ENCODE data around the gene RUNDC3A.
"Not testable (repeated sequence)": the region's sequence is repeated elsewhere in the genome, so short reads cannot be mapped to it uniquely, and the experiment has no call there.

Gene RUNDC3A

DNA sequence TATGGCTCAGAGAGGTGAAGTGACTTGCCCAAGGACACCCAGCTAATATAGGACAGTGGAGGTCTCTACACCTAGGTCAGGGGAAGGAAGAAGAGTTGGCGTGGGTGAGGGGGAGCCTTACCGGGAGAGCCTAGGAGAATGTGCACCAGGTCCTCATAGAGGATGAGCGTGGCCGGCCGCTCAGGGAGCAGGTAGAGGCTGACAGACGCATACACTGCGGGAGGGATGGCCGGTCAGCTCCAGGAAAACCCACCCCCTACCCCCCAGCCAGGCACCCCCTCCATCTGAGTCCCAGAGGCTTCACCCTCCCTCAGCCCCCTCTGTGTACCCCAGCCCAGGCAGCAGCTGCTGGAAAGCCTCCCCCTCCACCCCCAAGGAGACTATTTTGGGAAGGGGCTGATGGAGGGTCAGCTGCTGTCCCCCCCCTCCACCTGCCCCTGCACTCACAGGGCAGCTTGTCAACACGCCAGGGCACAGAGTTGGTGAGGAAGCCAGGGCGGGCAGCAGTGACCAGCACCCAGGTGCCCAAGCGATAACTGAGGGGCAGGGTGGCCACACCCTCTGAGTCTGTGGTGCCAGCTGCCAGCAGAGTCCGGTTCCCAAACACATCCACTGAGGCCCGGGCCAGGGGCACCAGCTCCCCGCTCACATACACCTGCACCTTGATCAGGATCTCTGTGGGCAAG is 51.2 kb downstream of the RUNDC3A start:
- DNase-seq (ENCODE audit: low read depth) = no peak

DNA sequence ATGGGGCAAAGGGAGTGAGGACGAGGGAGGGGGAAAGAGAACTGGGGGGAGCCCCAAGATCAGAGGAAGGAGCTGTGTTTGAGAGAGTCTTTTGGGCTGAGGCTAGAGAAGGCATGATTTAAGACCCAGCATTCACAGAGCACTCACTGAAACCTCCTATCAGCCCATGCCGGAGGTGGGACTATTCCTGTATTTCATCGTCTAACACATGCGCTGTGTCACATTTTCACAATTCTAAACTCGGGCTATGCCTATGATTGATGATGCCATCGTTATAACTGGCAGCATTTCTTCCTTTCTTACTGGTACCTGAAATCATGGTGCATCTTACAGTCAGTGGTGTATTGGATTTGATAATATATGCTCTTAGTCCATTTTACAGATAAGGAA is 51.7 kb downstream of the RUNDC3A start:
- DNase-seq (ENCODE audit: low read depth) = no peak

DNA sequence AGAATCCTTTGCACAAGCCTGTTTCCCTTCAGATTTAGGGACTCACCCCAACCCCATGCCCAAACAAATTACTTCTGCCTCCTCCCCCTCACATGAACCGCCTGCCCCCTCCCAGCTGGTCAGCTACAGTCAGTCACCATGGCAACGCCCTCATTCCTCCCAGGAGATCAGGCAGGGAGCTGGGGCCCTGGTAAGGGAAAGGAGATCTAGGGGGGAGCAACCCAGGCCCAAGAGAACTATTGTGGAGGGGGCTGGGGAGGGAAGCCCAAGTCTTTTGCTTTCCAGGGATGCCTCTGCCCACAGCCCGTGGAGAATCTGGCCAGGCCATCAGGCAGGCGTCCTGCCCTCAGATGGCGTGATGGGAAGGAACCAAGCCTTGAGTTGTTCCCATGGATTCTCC is 52.4 kb downstream of the RUNDC3A start:
- DNase-seq (ENCODE audit: low read depth) = no peak

DNA sequence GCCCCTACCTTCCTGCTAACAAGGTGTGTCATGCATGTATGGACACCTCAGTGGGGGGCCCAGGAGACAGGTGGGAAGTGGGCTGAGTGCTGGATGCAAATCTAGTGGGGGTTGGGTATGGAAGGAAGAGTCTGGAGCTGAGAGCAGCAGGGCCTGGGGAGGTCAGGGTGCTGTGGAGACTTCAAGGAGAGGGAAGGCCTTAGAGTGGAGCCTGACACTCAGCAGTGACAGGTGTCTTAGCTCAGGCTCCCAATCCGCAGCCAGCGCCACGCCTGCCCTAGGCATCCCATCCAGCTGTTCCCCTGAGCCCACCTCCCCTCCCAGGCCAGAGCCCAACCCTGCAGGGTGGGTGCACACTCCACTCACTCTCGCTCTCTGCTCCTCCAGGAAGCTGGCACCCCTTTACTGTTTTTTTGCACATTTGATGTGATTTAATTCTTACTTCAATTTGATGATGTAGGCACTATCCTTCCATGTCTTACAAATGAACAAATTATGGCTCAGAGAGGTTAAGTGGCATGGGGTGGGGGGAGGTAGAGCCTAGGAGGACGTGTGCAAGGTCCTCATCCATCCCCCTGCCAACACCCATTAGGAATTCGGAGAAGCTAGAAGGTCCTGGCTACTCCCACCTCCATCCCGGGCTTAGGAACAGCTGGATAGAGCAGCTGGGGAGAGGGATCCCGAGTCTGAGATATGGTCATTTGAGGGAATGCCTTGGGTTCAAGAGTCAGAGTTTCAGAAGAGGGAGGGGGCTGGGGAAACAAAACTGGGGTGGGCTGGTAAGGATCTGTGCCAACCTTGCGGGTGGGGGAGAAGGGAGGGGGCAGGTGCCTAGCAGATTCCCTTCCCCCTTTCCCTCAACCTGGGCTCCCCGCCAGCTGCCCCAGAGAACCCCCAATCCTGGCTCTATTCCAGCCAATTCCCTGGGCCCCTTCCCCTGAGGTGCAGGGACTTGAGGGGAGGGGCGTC is 53.2 kb downstream of the RUNDC3A start:
- no peak for DNase-seq (ENCODE audit: low read depth)

DNA sequence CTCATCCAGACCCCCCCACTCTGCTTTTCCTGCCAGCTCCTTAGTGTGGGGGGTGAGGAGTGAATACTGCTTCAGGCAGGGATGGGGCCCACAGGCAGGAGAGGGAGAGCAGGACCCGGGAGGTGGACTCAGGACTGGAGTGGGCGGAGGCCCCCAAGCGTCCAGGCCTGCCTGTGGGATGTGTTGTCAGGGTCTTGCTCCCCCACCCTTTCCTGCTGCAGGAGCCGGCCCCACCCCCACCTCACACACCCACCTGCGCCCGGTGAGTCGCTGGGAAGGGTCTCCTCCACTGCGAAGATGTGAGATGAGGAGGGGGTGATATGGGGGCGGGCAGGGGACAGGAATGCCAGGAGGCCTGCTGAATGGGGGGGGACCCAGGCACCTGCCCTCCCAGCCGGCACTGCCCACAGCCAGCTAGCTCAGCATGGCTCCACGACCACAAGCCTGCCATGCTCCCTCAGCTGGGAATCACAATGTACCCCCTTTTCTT is 54.1 kb downstream of the RUNDC3A start:
- no peak for DNase-seq (ENCODE audit: low read depth)

DNA sequence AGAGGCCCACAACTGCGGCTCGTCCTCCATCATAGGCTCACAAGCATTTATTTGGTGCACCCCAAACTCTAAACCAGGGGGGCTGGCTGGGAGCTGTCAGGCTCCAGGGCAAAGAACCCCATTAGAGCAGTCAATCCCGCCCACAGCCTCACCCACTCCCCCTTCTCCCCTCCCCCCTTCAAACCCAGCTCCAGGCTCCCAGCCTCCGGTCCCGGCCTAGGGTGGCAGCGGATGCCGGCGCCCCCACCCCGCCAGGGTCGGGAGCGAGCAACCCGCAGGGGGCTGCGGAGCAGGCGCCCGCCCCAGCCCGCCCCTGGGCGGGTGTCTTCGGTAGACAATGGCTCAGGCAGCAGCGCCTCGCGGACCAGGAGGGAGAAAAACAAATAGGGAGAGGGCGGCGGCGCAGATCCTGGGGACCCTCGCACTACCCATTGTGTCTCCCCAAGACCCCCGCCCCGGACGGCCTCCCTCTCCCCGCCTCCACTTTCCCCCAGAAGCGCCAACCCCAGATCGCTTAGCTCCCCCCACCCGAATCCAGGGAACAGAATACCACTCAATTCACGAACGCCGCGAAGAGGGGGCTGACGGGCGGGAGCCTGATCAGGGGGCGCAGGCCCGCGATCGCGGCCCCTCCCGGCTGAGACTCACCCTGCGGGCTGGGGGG is 54.7 kb downstream of the RUNDC3A start:
- no peak for DNase-seq (ENCODE audit: low read depth)

DNA sequence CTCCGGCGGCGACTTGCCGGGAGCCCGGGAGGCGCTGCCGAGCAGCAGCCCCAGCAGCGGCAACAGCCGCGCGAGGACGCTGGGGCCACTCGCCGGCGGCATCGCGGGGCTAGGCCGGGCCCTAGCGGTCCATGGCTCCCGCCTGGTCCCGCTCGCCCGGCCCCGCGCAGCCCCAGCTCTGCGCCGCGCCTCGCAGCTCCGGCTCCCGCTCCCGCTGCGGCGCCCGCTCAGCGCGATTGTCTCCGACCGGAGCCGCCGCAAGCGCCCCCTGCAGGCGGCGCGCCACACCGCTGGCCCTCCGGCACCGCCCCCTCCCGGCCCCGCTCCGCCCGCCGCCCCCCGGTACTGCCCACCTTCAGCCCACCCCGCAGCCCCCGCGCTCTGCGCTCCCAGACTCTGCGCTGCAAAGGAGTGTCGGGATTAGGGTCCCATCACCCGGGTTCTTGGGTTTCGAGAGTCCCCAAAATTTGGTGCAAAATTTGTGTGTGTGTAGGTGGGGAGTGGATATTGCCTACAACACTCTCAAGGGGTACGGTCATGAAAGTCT is 55.3 kb downstream of the RUNDC3A start, which contains the start of gene FAM171A2:
Gene FAM171A2 (minus strand): TSS at position 241 of the 547 bp plus-strand sequence. CDS start 139 bp downstream, at position 102.
- DNase-seq (ENCODE audit: low read depth) = peak; percentile 31

DNA sequence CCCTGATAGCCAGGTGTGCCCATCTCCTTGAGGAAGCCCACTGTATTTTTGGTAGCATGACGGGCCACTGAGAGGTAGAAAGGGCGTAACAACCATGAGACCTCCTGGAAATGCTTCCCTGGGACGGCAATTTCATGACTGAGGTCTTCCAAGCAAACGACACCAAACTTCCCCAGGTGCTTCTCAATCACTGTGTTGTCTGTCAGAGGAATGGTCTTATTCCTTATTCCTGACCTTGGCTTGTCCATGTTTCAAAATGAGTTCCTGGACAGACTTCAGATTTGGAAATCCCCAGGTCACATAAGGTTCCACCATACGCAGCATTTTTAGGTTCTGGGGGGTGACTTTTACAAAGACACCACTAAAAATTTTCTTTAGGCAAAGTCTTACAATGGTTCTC is 56.6 kb downstream of the RUNDC3A start:
- not testable (repeated sequence) for DNase-seq (ENCODE audit: low read depth)

DNA sequence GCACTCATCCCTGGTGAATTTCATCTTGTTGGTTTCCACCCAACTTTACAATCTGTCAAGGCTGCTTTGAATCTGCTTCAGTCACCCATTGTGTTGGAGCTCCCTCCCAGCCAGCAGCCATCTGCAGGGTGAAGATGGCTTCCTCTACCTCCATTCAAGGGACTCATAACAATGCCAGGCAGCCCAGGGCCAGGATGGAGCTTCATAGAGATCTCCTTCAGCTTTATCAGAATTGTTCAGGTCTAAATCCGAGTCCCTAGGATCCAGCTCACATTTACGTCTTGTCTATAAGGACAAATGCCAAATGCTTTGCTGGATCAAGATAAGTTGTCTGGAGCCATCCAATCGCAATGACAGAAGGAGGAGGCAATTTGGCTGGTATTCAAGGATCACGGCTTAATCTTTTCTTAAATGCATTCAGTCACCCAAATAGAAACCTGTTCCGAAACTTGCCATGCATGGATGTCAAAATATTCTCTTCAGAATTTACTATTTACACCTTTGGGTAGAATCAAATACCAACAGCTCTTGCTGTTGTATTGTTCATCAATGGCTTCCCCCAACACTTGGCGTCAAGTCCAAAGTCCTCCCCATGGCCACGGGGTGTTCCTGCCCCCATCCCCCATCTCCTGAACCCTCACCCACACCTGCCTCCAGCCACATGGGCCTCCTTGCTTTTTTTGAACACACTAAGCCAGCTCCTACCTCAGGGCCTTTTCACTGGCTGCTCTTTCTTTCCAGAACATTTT is 59.0 kb downstream of the RUNDC3A start:
- no peak for DNase-seq (ENCODE audit: low read depth)

Data from stimulated activated CD8-positive, alpha-beta memory T cell treated with anti-CD3 and anti-CD28 coated beads, Interleukin-12 subunit alpha, Interleukin-12 subunit beta, amount 100 ng/mL, for 1 hour (primary cell).